ENCODE results near the gene ACOX2. TPM values are rescaled to one million over a fixed set of nuclear protein-coding genes. Genes with fewer than 3 reads are reported as not detected.

The ACOX2 gene
- total RNA-seq, 6 experiments from 2014 or later = 9.7 to 15.4 (median 11.8) TPM

DNA sequence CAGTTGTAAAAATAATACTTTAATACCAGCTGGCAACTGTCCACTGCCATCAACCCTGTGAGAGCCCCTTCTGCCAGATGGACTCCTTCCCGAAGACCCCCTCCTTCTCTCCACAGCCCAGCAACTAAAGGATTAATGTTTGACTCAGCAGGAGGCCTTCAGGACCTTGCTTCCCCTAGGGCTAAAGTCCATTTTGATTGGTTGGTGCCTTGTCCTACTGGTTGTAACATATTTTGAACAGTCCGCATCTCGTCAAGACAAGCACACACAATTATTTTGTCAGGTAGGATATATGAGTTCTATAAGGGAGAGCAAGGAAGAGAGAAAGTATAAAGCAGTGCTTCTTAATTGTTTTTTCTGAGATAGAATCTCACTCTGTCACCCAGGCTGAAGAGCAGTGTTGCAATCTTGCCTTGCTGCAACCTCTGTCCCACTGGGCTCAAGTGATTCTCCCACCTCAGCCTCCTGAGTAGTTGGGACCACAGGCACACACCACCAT is 18.6 kb downstream of the ACOX2 start:
- DNase-seq = no peak
- no peaks in the 10 kb centered on the region for H3K4me1 Mint-ChIP-seq (ENCODE audit: low read depth)
- no peaks in the 10 kb centered on the region; the same call in 1 of the 2 replicates for H3K27me3 Mint-ChIP-seq (ENCODE audit: insufficient read depth)
- H3K36me3 Mint-ChIP-seq (ENCODE audit: low read depth) = no peaks in the 10 kb centered on the region; the same call in 1 of the 2 replicates
- no peak overlapping the region for H3K4me3 Mint-ChIP-seq
- no peaks in the 10 kb centered on the region for H3K9me3 Mint-ChIP-seq
- H3K27ac Mint-ChIP-seq = no peak overlapping the region
- TF ChIP-seq, protein P1, sequence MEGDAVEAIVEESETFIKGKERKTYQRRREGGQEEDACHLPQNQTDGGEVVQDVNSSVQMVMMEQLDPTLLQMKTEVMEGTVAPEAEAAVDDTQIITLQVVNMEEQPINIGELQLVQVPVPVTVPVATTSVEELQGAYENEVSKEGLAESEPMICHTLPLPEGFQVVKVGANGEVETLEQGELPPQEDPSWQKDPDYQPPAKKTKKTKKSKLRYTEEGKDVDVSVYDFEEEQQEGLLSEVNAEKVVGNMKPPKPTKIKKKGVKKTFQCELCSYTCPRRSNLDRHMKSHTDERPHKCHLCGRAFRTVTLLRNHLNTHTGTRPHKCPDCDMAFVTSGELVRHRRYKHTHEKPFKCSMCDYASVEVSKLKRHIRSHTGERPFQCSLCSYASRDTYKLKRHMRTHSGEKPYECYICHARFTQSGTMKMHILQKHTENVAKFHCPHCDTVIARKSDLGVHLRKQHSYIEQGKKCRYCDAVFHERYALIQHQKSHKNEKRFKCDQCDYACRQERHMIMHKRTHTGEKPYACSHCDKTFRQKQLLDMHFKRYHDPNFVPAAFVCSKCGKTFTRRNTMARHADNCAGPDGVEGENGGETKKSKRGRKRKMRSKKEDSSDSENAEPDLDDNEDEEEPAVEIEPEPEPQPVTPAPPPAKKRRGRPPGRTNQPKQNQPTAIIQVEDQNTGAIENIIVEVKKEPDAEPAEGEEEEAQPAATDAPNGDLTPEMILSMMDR (IDR thresholded peaks at IDR 0.05) = no peak

DNA sequence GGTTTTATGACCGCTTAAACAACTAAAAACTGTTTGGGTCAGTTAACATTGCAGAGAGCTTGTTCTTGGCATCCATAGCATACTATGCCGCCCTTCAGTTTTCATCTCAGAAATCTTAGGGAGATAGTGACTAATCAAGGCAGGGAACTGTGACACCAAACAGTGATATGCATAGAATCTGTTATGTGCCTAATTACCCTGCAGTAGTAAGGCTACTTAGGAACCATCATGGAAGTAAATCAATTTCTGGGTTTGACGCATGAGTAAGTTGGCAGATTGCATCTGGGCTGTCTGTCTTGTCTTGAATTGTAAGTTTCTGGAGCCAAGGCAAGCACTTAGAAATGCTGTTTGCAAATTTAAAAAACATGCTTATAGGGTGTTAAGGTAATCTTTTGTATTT is 22.6 kb downstream of the ACOX2 start:
- no peaks in the 10 kb centered on the region for H3K27me3 Mint-ChIP-seq (ENCODE audit: insufficient read depth)
- no peak overlapping the region for H3K27ac Mint-ChIP-seq
- H3K9me3 Mint-ChIP-seq = no peaks in the 10 kb centered on the region
- H3K36me3 Mint-ChIP-seq (ENCODE audit: low read depth) = no peaks in the 10 kb centered on the region; the same call in 1 of the 2 replicates
- H3K4me1 Mint-ChIP-seq (ENCODE audit: low read depth) = no peaks in the 10 kb centered on the region
- DNase-seq = no peak
- no peak overlapping the region for H3K4me3 Mint-ChIP-seq
- TF ChIP-seq, protein P1 (IDR thresholded peaks at IDR 0.05) = no peak

DNA sequence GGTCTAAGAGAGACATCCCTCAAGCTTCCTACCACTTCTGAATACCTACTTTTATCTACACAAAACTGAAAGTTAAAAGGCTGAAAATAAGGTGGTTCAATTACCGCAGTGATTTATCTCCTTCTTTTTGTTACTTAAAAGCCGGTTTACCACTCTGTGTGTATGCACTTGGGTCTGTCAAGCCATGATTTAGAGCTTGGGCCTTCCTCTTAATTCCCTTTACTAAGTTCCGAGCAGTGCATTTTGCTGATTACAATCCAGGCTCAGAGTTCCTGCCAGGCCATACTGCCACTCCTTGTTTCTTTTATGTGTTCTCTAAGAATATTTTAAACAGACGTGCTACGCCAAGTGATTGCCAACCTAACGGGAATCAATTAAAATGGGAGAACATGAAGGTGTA is 28.6 kb downstream of the ACOX2 start:
- no peaks in the 10 kb centered on the region for H3K36me3 Mint-ChIP-seq (ENCODE audit: low read depth)
- no peaks in the 10 kb centered on the region for H3K9me3 Mint-ChIP-seq
- no peaks in the 10 kb centered on the region for H3K4me1 Mint-ChIP-seq (ENCODE audit: low read depth)
- H3K4me3 Mint-ChIP-seq = no peak overlapping the region
- TF ChIP-seq, protein P1 (IDR thresholded peaks at IDR 0.05) = no peak
- H3K27me3 Mint-ChIP-seq (ENCODE audit: insufficient read depth) = no peaks in the 10 kb centered on the region
- no peak overlapping the region for H3K27ac Mint-ChIP-seq
- no peak for DNase-seq

DNA sequence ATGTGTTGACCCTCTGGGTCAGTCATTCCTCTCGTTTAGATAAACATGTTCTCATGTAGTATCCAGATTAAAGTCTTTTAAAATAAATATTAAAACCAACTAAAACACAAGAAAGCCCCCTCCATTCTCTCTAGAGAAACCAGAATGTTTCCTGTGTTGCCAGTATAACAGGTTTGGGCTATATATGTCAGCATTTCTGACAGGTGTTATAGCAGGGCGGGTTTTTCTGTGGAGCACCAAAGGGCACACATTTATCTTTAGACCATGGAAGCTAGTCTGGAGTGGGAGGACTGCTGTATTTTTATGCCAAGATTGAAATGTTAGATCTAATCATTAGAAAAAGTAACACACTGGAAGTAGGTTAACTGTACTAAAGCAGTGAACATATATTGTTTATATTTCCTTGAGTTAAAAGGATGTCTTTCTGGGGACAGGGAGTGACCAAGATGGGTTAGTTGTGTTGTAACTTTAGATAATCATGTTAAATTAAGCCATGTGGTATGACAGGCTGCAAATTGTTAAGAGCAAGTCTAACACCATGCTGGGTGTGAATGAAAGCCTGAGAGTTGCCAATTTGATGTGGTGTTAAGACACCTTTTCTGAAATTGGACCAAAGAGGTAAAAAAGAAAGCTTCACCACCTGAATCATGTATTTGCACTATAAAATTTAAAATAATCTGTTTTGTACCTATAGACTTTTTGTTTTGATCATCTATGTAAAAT is 29.5 kb downstream of the ACOX2 start:
- TF ChIP-seq, protein P1 (IDR thresholded peaks at IDR 0.05) = no peak
- H3K4me3 Mint-ChIP-seq = no peak overlapping the region
- H3K36me3 Mint-ChIP-seq (ENCODE audit: low read depth) = no peaks in the 10 kb centered on the region
- no peak overlapping the region for H3K27ac Mint-ChIP-seq
- no peak for DNase-seq
- H3K27me3 Mint-ChIP-seq (ENCODE audit: insufficient read depth) = no peaks in the 10 kb centered on the region
- no peaks in the 10 kb centered on the region for H3K9me3 Mint-ChIP-seq
- no peaks in the 10 kb centered on the region for H3K4me1 Mint-ChIP-seq (ENCODE audit: low read depth)

DNA sequence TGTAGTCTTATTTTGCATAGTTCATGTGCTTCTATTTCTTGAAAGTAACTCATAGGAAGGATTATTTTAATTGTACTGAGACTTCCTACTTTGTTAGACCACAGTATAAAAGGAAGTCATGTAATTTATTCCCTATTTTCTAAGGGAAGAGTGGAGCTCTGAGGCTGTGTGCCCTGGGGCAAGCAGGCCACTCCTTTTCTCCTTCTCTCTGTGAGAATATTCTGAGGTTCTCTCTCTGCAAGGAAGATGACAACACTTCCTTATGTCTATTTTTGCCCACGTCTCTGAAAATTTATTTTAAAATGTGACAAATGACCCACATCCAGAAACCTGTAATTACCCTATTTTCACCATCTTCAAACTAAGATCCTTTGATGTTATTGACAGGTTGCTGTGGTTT is 34.1 kb downstream of the ACOX2 start:
- TF ChIP-seq, protein P1 (IDR thresholded peaks at IDR 0.05) = no peak
- Mint-ChIP-seq H3K27ac (no peak overlapping the region), H3K36me3 (ENCODE audit: low read depth) (peaks cover 17% of the 10 kb centered on the region; the same call in 1 of the 2 replicates), H3K27me3 (ENCODE audit: insufficient read depth) (no peaks in the 10 kb centered on the region), H3K4me1 (ENCODE audit: low read depth) (no peaks in the 10 kb centered on the region), H3K4me3 (no peak overlapping the region), H3K9me3 (no peaks in the 10 kb centered on the region)
- DNase-seq = no peak

Data from HFFc6 (cell line).